Measurements from ENCODE around the gene OGFR.
"Not testable (repeated sequence)": the region's sequence is repeated elsewhere in the genome, so short reads cannot be mapped to it uniquely, and the experiment has no call there.

Gene OGFR

GRCh38 chr20:62840244-62841197 lies 35.9 kb downstream of the OGFR start:
- no peaks in the 10 kb centered on the region for H3K36me3 ChIP-seq (ENCODE audit: control insufficient read depth, insufficient read depth, low read length)
- no peak overlapping the region for H3K27ac ChIP-seq (ENCODE audit: insufficient read depth, low read length, poor library complexity, severe bottlenecking)
- DNase-seq: no peak
- no peak overlapping the region for H3K4me3 ChIP-seq (ENCODE audit: insufficient read depth, low read depth, low read length, poor library complexity, severe bottlenecking)
- H3K9me3 ChIP-seq (ENCODE audit: control insufficient read depth, low read length): no peaks in the 10 kb centered on the region
- no peaks in the 10 kb centered on the region for H3K27me3 ChIP-seq (replicated peaks; ENCODE audit: control insufficient read depth, insufficient read depth, low read length, poor library complexity, severe bottlenecking)
- H3K4me1 ChIP-seq (ENCODE audit: control insufficient read depth, insufficient read depth, low read length, poor library complexity, severe bottlenecking): no peaks in the 10 kb centered on the region

- Histone ChIP-seq H3K4me1 (ENCODE audit: control insufficient read depth, insufficient read depth, low read length, poor library complexity, severe bottlenecking) (no peaks in the 10 kb centered on the region), H3K27ac (ENCODE audit: insufficient read depth, low read length, poor library complexity, severe bottlenecking) (no peak overlapping the region), H3K9me3 (ENCODE audit: control insufficient read depth, low read length) (no peaks in the 10 kb centered on the region), H3K4me3 (ENCODE audit: insufficient read depth, low read depth, low read length, poor library complexity, severe bottlenecking) (no peak overlapping the region), H3K27me3 (replicated peaks; ENCODE audit: control insufficient read depth, insufficient read depth, low read length, poor library complexity, severe bottlenecking) (no peaks in the 10 kb centered on the region), H3K36me3 (ENCODE audit: control insufficient read depth, insufficient read depth, low read length) (no peaks in the 10 kb centered on the region)
- no peak for DNase-seq
These were observed 37.1 kb downstream of the OGFR start for GRCh38 chr20:62841705-62842212.

GRCh38 chr20:62843656-62844055 lies 39.0 kb downstream of the OGFR start:
- H3K36me3 ChIP-seq (ENCODE audit: control insufficient read depth, insufficient read depth, low read length): no peaks in the 10 kb centered on the region
- no peaks in the 10 kb centered on the region for H3K4me1 ChIP-seq (ENCODE audit: control insufficient read depth, insufficient read depth, low read length, poor library complexity, severe bottlenecking)
- no peak overlapping the region for H3K27ac ChIP-seq (ENCODE audit: insufficient read depth, low read length, poor library complexity, severe bottlenecking)
- no peak for DNase-seq
- no peaks in the 10 kb centered on the region for H3K9me3 ChIP-seq (ENCODE audit: control insufficient read depth, low read length)
- H3K27me3 ChIP-seq (replicated peaks; ENCODE audit: control insufficient read depth, insufficient read depth, low read length, poor library complexity, severe bottlenecking): no peaks in the 10 kb centered on the region
- no peak overlapping the region for H3K4me3 ChIP-seq (ENCODE audit: insufficient read depth, low read depth, low read length, poor library complexity, severe bottlenecking)

DNA sequence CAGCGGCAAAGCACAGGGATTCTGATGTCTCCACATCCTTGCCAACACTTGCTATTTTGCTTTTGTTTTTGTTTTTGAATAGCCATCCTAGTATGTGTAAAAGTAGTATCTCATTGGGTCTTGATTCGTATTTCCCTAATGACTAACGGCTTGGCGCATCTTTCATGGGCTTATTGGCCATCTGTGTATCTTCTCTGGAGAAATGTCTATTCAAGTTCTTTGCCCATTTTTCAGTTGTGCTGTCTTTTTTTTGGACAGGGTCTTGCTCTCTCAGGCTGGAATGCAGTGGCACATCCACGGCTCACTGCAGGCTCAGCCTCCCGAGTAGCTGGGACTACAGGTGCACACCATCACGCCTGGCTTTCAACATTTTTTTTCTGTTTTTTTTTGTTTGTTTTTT lies 39.5 kb downstream of the OGFR start:
- DNase-seq: no peak
- no peak overlapping the region for H3K27ac ChIP-seq (ENCODE audit: insufficient read depth, low read length, poor library complexity, severe bottlenecking)
- H3K4me1 ChIP-seq (ENCODE audit: control insufficient read depth, insufficient read depth, low read length, poor library complexity, severe bottlenecking): no peaks in the 10 kb centered on the region
- no peak overlapping the region for H3K4me3 ChIP-seq (ENCODE audit: insufficient read depth, low read depth, low read length, poor library complexity, severe bottlenecking)
- H3K36me3 ChIP-seq (ENCODE audit: control insufficient read depth, insufficient read depth, low read length): no peaks in the 10 kb centered on the region
- no peaks in the 10 kb centered on the region for H3K9me3 ChIP-seq (ENCODE audit: control insufficient read depth, low read length)
- H3K27me3 ChIP-seq (replicated peaks; ENCODE audit: control insufficient read depth, insufficient read depth, low read length, poor library complexity, severe bottlenecking): no peaks in the 10 kb centered on the region

- Histone ChIP-seq H3K9me3 (ENCODE audit: control insufficient read depth, low read length) (no peaks in the 10 kb centered on the region), H3K36me3 (ENCODE audit: control insufficient read depth, insufficient read depth, low read length) (no peaks in the 10 kb centered on the region), H3K27me3 (replicated peaks; ENCODE audit: control insufficient read depth, insufficient read depth, low read length, poor library complexity, severe bottlenecking) (no peaks in the 10 kb centered on the region), H3K4me1 (ENCODE audit: control insufficient read depth, insufficient read depth, low read length, poor library complexity, severe bottlenecking) (no peaks in the 10 kb centered on the region), H3K27ac (ENCODE audit: insufficient read depth, low read length, poor library complexity, severe bottlenecking) (no peak overlapping the region), H3K4me3 (ENCODE audit: insufficient read depth, low read depth, low read length, poor library complexity, severe bottlenecking) (no peak overlapping the region)
- DNase-seq: no peak
These were observed 41.0 kb downstream of the OGFR start for GRCh38 chr20:62845416-62846160.

- no peak overlapping the region for H3K4me3 ChIP-seq (ENCODE audit: insufficient read depth, low read depth, low read length, poor library complexity, severe bottlenecking)
- no peaks in the 10 kb centered on the region for H3K4me1 ChIP-seq (ENCODE audit: control insufficient read depth, insufficient read depth, low read length, poor library complexity, severe bottlenecking)
- no peaks in the 10 kb centered on the region for H3K36me3 ChIP-seq (ENCODE audit: control insufficient read depth, insufficient read depth, low read length)
- no peaks in the 10 kb centered on the region for H3K9me3 ChIP-seq (ENCODE audit: control insufficient read depth, low read length)
- no peaks in the 10 kb centered on the region for H3K27me3 ChIP-seq (replicated peaks; ENCODE audit: control insufficient read depth, insufficient read depth, low read length, poor library complexity, severe bottlenecking)
- H3K27ac ChIP-seq (ENCODE audit: insufficient read depth, low read length, poor library complexity, severe bottlenecking): no peak overlapping the region
- DNase-seq: no peak
These were observed 41.7 kb downstream of the OGFR start for GRCh38 chr20:62846166-62846890.

DNA sequence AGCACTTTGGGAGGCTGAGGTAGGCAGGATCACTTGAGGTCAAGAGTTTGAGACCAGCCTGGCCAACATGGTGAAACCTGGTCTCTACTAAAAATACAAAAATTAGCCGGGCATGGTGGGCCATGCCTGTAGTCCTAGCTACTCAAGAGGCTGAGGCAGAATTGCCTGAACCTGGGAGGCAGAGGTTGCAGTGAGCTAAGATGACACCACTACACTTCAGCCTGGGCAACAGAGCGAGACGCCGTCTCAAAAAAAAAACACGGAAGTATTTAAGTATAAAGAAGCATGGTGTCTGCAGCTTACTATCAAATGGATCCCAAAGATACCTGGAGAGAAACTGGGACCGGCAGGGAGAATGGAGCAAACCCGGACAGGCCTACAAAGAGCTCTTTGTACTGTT lies 44.3 kb downstream of the OGFR start:
- H3K4me3 ChIP-seq (ENCODE audit: insufficient read depth, low read depth, low read length, poor library complexity, severe bottlenecking); H3K27ac ChIP-seq (ENCODE audit: insufficient read depth, low read length, poor library complexity, severe bottlenecking); H3K4me1 ChIP-seq (ENCODE audit: control insufficient read depth, insufficient read depth, low read length, poor library complexity, severe bottlenecking); DNase-seq; H3K9me3 ChIP-seq (ENCODE audit: control insufficient read depth, low read length); H3K36me3 ChIP-seq (ENCODE audit: control insufficient read depth, insufficient read depth, low read length); H3K27me3 ChIP-seq (replicated peaks; ENCODE audit: control insufficient read depth, insufficient read depth, low read length, poor library complexity, severe bottlenecking): not testable (repeated sequence)

- Histone ChIP-seq H3K4me1 (ENCODE audit: control insufficient read depth, insufficient read depth, low read length, poor library complexity, severe bottlenecking) (no peaks in the 10 kb centered on the region), H3K4me3 (ENCODE audit: insufficient read depth, low read depth, low read length, poor library complexity, severe bottlenecking) (no peak overlapping the region), H3K36me3 (ENCODE audit: control insufficient read depth, insufficient read depth, low read length) (peaks cover 7% of the 10 kb centered on the region), H3K27ac (ENCODE audit: insufficient read depth, low read length, poor library complexity, severe bottlenecking) (no peak overlapping the region), H3K9me3 (ENCODE audit: control insufficient read depth, low read length) (no peaks in the 10 kb centered on the region), H3K27me3 (replicated peaks; ENCODE audit: control insufficient read depth, insufficient read depth, low read length, poor library complexity, severe bottlenecking) (no peaks in the 10 kb centered on the region)
- no peak for DNase-seq
These were observed 44.8 kb downstream of the OGFR start for GRCh38 chr20:62849431-62849830.

GRCh38 chr20:62850333-62850974 lies 45.8 kb downstream of the OGFR start:
- Histone ChIP-seq H3K27me3 (replicated peaks; ENCODE audit: control insufficient read depth, insufficient read depth, low read length, poor library complexity, severe bottlenecking) (no peaks in the 10 kb centered on the region), H3K36me3 (ENCODE audit: control insufficient read depth, insufficient read depth, low read length) (peaks cover 7% of the 10 kb centered on the region), H3K27ac (ENCODE audit: insufficient read depth, low read length, poor library complexity, severe bottlenecking) (no peak overlapping the region), H3K4me1 (ENCODE audit: control insufficient read depth, insufficient read depth, low read length, poor library complexity, severe bottlenecking) (no peaks in the 10 kb centered on the region), H3K4me3 (ENCODE audit: insufficient read depth, low read depth, low read length, poor library complexity, severe bottlenecking) (no peak overlapping the region), H3K9me3 (ENCODE audit: control insufficient read depth, low read length) (no peaks in the 10 kb centered on the region)
- DNase-seq: no peak
